SK-N-SH (cell line): ENCODE data around the gene MAGI3.

Experiments
- EP300 ChIP-seq, 2 experiments: IDR thresholded peaks; 2 replicates each; pipeline versions ENCODE4 v1.4.0 to v1.6.1; 2012; ENCODE audit warnings: borderline replicate concordance in 1 of 2, low read depth in 1 of 2, low read length in 1 of 2
- EZH2phosphoT487 ChIP-seq: fragments of 200-600 bp; sonication (generic); IDR thresholded peaks from 2 replicates; pipeline ENCODE4 v1.6.1; 2017; ENCODE audit warnings: low read depth, mixed run types, mild to moderate bottlenecking, antibody characterized with exemption, moderate library complexity, borderline replicate concordance
- FOXM1 ChIP-seq: IDR thresholded peaks from 2 replicates; pipeline ENCODE4 v1.4.0; 2012; ENCODE audit warnings: low read depth, mild to moderate bottlenecking
- JUND ChIP-seq: IDR thresholded peaks from 2 replicates; pipeline ENCODE4 v1.4.0; 2012
- NFIC ChIP-seq: IDR thresholded peaks from 2 replicates; pipeline ENCODE4 v1.4.0; 2012; ENCODE audit warnings: borderline replicate concordance
- RAD21 ChIP-seq: IDR thresholded peaks from 2 replicates; pipeline ENCODE4 v1.6.1; 2012; ENCODE audit warnings: mild to moderate bottlenecking, low read length
- RFX5 ChIP-seq: IDR thresholded peaks from 2 replicates; pipeline ENCODE4 v1.6.1; 2012; ENCODE audit warnings: mild to moderate bottlenecking, improper control_type of control experiment, low read length
- SIN3A ChIP-seq: IDR thresholded peaks from 2 replicates; pipeline ENCODE4 v1.6.1; 2012; ENCODE audit warnings: low read depth, mild to moderate bottlenecking, low read length, moderate library complexity, borderline replicate concordance
- TAF1 ChIP-seq: IDR thresholded peaks from 2 replicates; pipeline ENCODE4 v1.6.1; 2012; ENCODE audit warnings: low read depth, mild to moderate bottlenecking, low read length, moderate library complexity, borderline replicate concordance
- TEAD4 ChIP-seq: IDR thresholded peaks from 2 replicates; pipeline ENCODE4 v1.4.0; 2012; ENCODE audit warnings: mild to moderate bottlenecking, borderline replicate concordance; ENCODE audit not compliant: insufficient read depth
- TF ChIP-seq, protein P1 (sequence below): fragments of 200-600 bp; sonication (generic); IDR thresholded peaks from 2 replicates; pipeline ENCODE4 v1.6.1; 2017; ENCODE audit warnings: antibody characterized with exemption, mild to moderate bottlenecking, moderate library complexity
- TF ChIP-seq, protein P2 (sequence below): IDR thresholded peaks from 2 replicates; pipeline ENCODE4 v1.4.0; 2012; ENCODE audit warnings: low read depth, borderline replicate concordance

DNA sequence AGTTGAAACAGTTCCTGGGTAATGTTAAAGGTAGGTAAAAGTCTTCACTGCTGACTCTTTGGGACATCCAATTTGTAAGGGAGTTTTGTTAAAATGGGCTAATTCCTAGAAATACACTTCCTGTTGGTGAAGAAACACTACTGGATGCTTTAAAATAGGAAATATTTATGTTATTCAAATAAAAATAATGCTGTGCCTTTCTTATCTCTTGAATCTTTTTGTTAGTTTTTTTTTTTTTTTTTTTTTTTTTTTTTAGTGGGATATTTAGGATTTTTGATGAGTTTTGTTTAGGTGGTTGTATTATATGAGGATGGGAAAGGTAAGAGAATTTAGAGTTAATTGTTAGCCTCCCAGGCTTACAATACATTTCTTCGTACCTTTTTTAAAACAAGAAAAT lies 4.5 kb downstream of the MAGI3 start:
- TF ChIP-seq, protein P1, sequence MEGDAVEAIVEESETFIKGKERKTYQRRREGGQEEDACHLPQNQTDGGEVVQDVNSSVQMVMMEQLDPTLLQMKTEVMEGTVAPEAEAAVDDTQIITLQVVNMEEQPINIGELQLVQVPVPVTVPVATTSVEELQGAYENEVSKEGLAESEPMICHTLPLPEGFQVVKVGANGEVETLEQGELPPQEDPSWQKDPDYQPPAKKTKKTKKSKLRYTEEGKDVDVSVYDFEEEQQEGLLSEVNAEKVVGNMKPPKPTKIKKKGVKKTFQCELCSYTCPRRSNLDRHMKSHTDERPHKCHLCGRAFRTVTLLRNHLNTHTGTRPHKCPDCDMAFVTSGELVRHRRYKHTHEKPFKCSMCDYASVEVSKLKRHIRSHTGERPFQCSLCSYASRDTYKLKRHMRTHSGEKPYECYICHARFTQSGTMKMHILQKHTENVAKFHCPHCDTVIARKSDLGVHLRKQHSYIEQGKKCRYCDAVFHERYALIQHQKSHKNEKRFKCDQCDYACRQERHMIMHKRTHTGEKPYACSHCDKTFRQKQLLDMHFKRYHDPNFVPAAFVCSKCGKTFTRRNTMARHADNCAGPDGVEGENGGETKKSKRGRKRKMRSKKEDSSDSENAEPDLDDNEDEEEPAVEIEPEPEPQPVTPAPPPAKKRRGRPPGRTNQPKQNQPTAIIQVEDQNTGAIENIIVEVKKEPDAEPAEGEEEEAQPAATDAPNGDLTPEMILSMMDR, result no peak
- no peak for TF ChIP-seq TAF1
- TF ChIP-seq, protein P2, sequence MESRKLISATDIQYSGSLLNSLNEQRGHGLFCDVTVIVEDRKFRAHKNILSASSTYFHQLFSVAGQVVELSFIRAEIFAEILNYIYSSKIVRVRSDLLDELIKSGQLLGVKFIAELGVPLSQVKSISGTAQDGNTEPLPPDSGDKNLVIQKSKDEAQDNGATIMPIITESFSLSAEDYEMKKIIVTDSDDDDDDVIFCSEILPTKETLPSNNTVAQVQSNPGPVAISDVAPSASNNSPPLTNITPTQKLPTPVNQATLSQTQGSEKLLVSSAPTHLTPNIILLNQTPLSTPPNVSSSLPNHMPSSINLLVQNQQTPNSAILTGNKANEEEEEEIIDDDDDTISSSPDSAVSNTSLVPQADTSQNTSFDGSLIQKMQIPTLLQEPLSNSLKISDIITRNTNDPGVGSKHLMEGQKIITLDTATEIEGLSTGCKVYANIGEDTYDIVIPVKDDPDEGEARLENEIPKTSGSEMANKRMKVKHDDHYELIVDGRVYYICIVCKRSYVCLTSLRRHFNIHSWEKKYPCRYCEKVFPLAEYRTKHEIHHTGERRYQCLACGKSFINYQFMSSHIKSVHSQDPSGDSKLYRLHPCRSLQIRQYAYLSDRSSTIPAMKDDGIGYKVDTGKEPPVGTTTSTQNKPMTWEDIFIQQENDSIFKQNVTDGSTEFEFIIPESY, result no peak
- no peak for TF ChIP-seq JUND
- no peak for TF ChIP-seq RAD21
- no peak for TF ChIP-seq EZH2phosphoT487
- TF ChIP-seq RFX5, result no peak
- no peak for TF ChIP-seq SIN3A
- no peak for TF ChIP-seq EP300 (IDR thresholded peaks at IDR 0.05; ENCODE audit: borderline replicate concordance in 1 of 2, low read depth in 1 of 2, low read length in 1 of 2)
- TF ChIP-seq NFIC, result no peak
- TF ChIP-seq TEAD4, result no peak
- TF ChIP-seq FOXM1, result no peak
